Progenitor cell of endocrine pancreas (in vitro differentiated cells): ENCODE measurements around the gene BAHCC1. TPM values are rescaled to one million over a fixed set of nuclear protein-coding genes. Genes with fewer than 3 reads are reported as not detected.

Source experiments
- DNase-seq: peaks from one replicate; pipeline ENCODE4 v3.0.0; 2021; ENCODE audit warnings: low spot score; ENCODE audit not compliant: unreplicated experiment
- H3K27ac Mint-ChIP-seq: 2 replicates; pipeline ENCODE4 v1.8.0; 2021; ENCODE audit warnings: mild to moderate bottlenecking, moderate library complexity, mixed read lengths
- H3K27me3 Mint-ChIP-seq: 2 replicates; pipeline ENCODE4 v1.8.0; 2021; ENCODE audit warnings: mixed read lengths
- H3K36me3 Mint-ChIP-seq: 2 replicates; pipeline ENCODE4 v1.8.0; 2022; ENCODE audit warnings: mixed read lengths; ENCODE audit not compliant: insufficient read depth
- H3K4me1 Mint-ChIP-seq: 2 replicates; pipeline ENCODE4 v1.8.0; 2021; ENCODE audit warnings: low read depth, mixed read lengths
- H3K4me3 Mint-ChIP-seq: 2 replicates; pipeline ENCODE4 v1.8.0; 2021; ENCODE audit warnings: low read depth, mild to moderate bottlenecking, moderate library complexity, mixed read lengths
- H3K9me3 Mint-ChIP-seq: 2 replicates; pipeline ENCODE4 v1.8.0; 2021; ENCODE audit warnings: low read depth, mixed read lengths
- CTCF ChIP-seq: fragments of 200-600 bp; sonication (generic); IDR thresholded peaks from one replicate; pipeline ENCODE4 v1.5.0; 2021; ENCODE audit warnings: antibody characterized with exemption, mild to moderate bottlenecking; ENCODE audit not compliant: unreplicated experiment
- total RNA-seq: library from RNA; stranded (reverse); gene quantifications from 2 replicates; pipeline ENCODE4 v1.2.1, GENCODE V29; 2021

BAHCC1 gene
- total RNA-seq, 1 donor from 2014 or later = 40.5 TPM

DNA sequence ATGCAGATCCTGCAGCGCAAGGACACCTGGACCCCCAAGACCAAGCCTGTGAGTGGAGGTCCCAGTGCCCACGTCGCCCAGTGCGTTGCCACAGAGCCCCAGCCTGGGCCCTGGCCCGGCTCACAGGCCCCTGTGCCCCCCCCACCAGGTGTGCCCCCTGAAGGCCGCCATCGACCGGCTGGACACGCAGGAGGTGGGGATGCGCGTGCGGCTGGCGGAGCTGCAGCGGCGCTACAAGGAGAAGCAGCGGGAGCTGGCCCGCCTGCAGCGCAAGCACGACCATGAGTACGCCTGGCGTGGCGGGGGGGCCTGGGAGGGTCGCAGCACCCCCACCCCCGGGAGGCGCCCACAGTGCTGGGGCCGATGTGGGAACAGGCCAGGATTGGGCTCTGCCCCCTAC, 56.6 kb downstream of the BAHCC1 start:
- Mint-ChIP-seq H3K9me3 (no peaks in the 10 kb centered on the region), H3K27me3 (no peaks in the 10 kb centered on the region), H3K4me3 (no peak overlapping the region), H3K27ac (no peak overlapping the region), H3K36me3 (no peaks in the 10 kb centered on the region), H3K4me1 (no peaks in the 10 kb centered on the region)
- DNase-seq = no peak
- TF ChIP-seq CTCF = no peak

DNA sequence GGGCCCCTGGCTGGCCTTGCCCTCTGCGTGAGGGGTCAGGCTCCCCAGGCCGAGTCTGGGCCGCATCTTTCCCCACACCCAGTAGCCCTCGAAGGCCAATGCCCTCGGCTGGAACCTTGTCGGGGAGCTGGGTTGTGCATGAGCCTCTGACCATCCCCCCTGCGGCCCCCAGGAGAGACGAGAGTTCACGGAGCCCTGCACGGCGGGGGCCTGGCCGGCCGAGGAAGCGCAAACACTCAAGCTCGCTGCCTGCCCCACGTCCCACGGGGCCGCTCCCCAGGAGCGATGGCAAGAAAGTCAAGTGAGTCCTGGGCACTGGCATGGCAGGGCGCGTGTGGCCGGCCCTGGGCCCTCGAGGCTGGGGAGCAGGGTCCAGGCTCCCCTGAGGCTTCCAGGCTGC, 57.3 kb downstream of the BAHCC1 start:
- no peak overlapping the region for H3K27ac Mint-ChIP-seq
- H3K4me1 Mint-ChIP-seq = no peaks in the 10 kb centered on the region
- no peak for DNase-seq
- H3K27me3 Mint-ChIP-seq = no peaks in the 10 kb centered on the region
- H3K4me3 Mint-ChIP-seq = no peak overlapping the region
- H3K9me3 Mint-ChIP-seq = no peaks in the 10 kb centered on the region
- no peak for TF ChIP-seq CTCF
- peaks cover 3% of the 10 kb centered on the region for H3K36me3 Mint-ChIP-seq

DNA sequence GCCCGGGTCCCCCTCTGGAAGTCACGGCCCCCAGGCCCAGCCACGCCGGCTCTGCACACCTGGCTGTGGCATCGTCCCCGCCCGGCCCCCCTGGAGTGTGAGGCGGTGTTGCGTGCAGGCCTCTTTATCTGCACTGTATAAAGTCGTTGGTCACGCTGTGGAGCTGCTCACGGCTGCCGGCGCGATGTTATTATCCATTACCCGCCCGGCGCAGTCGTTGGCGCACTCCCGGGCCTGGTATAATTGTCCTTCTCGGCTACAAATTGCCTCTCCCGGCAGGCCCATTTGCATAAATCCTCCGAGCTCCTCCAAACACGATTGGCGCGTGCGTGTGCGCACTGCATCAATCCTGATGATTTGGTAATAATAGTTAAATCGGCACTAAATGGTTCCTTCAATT, 57.8 kb downstream of the BAHCC1 start:
- Mint-ChIP-seq H3K9me3 (no peaks in the 10 kb centered on the region), H3K27me3 (no peaks in the 10 kb centered on the region), H3K4me1 (no peaks in the 10 kb centered on the region), H3K36me3 (peaks cover 3% of the 10 kb centered on the region), H3K27ac (no peak overlapping the region), H3K4me3 (no peak overlapping the region)
- DNase-seq = no peak
- no peak for TF ChIP-seq CTCF

DNA sequence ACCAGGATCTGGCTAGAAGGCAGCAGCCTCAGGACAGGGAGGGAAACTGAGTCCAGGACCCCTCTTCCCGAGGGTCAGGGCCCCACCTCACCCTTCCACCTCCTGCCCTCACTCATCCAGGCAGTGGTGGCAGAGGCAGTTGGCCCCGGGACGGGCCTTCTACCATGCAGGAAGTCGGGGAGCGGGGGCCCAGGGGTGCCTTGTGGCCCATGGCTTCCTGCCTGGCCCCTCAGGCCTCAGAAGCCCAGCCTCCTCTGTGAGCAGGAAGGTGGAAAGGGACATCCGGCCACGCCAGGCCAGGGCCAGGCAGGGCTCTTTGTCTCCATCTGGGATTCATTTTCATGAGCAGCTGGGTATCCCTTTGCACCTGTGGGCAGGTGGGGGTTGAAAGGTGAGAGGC, 58.5 kb downstream of the BAHCC1 start:
- Mint-ChIP-seq H3K27ac (no peak overlapping the region), H3K9me3 (no peaks in the 10 kb centered on the region), H3K4me1 (no peaks in the 10 kb centered on the region), H3K4me3 (no peak overlapping the region), H3K36me3 (peaks cover 3% of the 10 kb centered on the region), H3K27me3 (no peaks in the 10 kb centered on the region)
- TF ChIP-seq CTCF = no peak
- DNase-seq = no peak

DNA sequence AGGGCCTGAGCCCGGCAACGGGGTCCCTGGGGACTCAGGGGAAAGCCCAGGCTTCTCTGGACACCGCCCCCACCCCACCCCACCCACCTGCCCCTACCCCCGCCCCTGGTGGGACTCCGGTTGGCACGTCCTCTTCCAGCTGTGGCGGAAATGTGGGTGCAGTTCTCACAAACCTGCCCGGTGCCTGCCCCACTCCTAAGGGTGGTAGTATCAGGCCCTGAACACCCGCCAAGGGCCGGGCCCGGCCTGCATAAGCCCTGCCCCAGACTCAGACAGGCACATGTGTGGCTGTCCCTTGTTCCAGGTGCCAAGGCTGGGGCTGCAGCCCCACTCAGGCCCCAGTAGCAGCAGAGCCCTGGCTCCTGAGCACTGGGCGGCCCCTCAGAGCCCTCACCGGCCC, 59.2 kb downstream of the BAHCC1 start:
- Mint-ChIP-seq H3K9me3 (no peaks in the 10 kb centered on the region), H3K27ac (no peak overlapping the region), H3K4me1 (no peaks in the 10 kb centered on the region), H3K27me3 (no peaks in the 10 kb centered on the region), H3K4me3 (no peak overlapping the region), H3K36me3 (peaks cover 3% of the 10 kb centered on the region)
- TF ChIP-seq CTCF = no peak
- DNase-seq = no peak
